ENCODE data around the gene UIMC1.

GRCh38 chr5:176868126-176868525, 138.5 kb downstream of the UIMC1 start:
- no peak for TF ChIP-seq GATA2 (IDR thresholded peaks at IDR 0.05; ENCODE audit: low read depth, low read length)
- TF ChIP-seq GATA3 (IDR thresholded peaks at IDR 0.05; ENCODE audit: low read depth, low read length), result no peak
